K562 (cell line): ENCODE data around the gene PTPN14. TPM values are rescaled to one million over a fixed set of nuclear protein-coding genes. Genes with fewer than 3 reads are reported as not detected.

Experiments
- ATAC-seq: fragments of 200-7000 bp; cut with Tn5 transposase; 3 replicates; pipeline ENCODE4 v1.9.1; 2020; ENCODE audit warnings: moderate library complexity
- BruUV-seq: library from RNA; stranded (reverse); fragments of 400-500 nt; replicated peaks from 2 replicates; lab custom pipeline; 2021; lab: Mats Ljungman, UMichigan
- CTCF ChIA-PET: fragments of 300-600 bp; formaldehyde crosslinking; extraction: SDS; loops from one replicate; lab custom pipeline; 2021; ENCODE audit warnings: low intra/inter-chr PET ratio; lab: Yijun Ruan, JAX
- POLR2A ChIA-PET: fragments of 300-600, 350-650 bp; sonication (Branson Sonifier 250); formaldehyde crosslinking; extraction: SDS; loops from one replicate; lab custom pipeline; 2021; ENCODE audit warnings: antibody characterized with exemption, inconsistent platforms; lab: Yijun Ruan, JAX
- DNase-seq, 4 experiments: peaks; one replicate each; pipeline versions ENCODE4 v3.0.0 to v3.0.0-alpha.2; 2011 to 2018; ENCODE audit warnings: low spot score in 3 of 4, mixed read lengths in 3 of 4; ENCODE audit errors: extremely low read depth in 1 of 4
- FAIRE-seq: peaks from 2 replicates; lab custom pipeline; 2011; peaks lifted over from hg19 to GRCh38; lab: Jason Lieb, UNC
- H2AFZ ChIP-seq: 2 replicates; pipeline ENCODE4 v1.6.0; 2011; ENCODE audit warnings: low read depth, low read length, control low read depth, inconsistent platforms
- H3K27ac ChIP-seq: fragments of 200-600 bp; 3 replicates; pipeline ENCODE4 v1.8.0; 2011; ENCODE audit warnings: low read depth, mild to moderate bottlenecking, control low read depth, inconsistent platforms, low read length, moderate library complexity, mixed read lengths; ENCODE audit errors: extremely low read depth
- H3K27me3 ChIP-seq, 2 experiments: fragments of 300-600 bp in 1 of 2; 2 replicates in 1 of 2; 3 replicates in 1 of 2; pipeline versions ENCODE4 v1.6.0 to v1.8.0; 2011; ENCODE audit warnings: inconsistent platforms in 2 of 2, low read length in 2 of 2, mild to moderate bottlenecking in 1 of 2, mixed read lengths in 1 of 2, moderate library complexity in 1 of 2; ENCODE audit not compliant: control insufficient read depth in 2 of 2, insufficient read depth in 2 of 2
- H3K36me3 ChIP-seq: fragments of 300-600 bp; 3 replicates; pipeline ENCODE4 v1.8.0; 2011; ENCODE audit warnings: mild to moderate bottlenecking, low read length, inconsistent platforms; ENCODE audit not compliant: control insufficient read depth, insufficient read depth
- H3K4me1 ChIP-seq, 2 experiments: fragments of 200-600 bp in 1 of 2; replicated peaks in 1 of 2; 2 replicates in 1 of 2; 3 replicates in 1 of 2; pipeline versions ENCODE4 v1.5.1 to v1.8.0; 2011; ENCODE audit warnings: inconsistent platforms in 2 of 2, low read length in 2 of 2, mild to moderate bottlenecking in 1 of 2, mixed read lengths in 1 of 2, moderate library complexity in 1 of 2; ENCODE audit not compliant: control insufficient read depth in 2 of 2, insufficient read depth in 2 of 2
- H3K4me2 ChIP-seq: 2 replicates; pipeline ENCODE4 v1.6.1; 2011; ENCODE audit warnings: low read length, control low read depth, inconsistent platforms, mixed read lengths; ENCODE audit not compliant: insufficient read depth
- H3K4me3 ChIP-seq: fragments of 200-600 bp; sonication (generic), shearing (Covaris generic); 2 replicates; pipeline ENCODE4 v1.5.1; 2016; ENCODE audit warnings: control low read depth, inconsistent platforms
- H3K79me2 ChIP-seq: fragments of 200-600 bp; 3 replicates; pipeline ENCODE4 v1.8.0; 2011; ENCODE audit warnings: low read length, inconsistent platforms; ENCODE audit not compliant: control insufficient read depth, insufficient read depth
- H3K9ac ChIP-seq, 2 experiments: 2 replicates each; pipeline versions ENCODE4 v1.6.0 to v1.6.1; 2011; ENCODE audit warnings: low read depth in 2 of 2, low read length in 2 of 2, control low read depth in 1 of 2, inconsistent platforms in 1 of 2, mild to moderate bottlenecking in 1 of 2, mixed read lengths in 1 of 2; ENCODE audit not compliant: insufficient read depth in 1 of 2
- H3K9me1 ChIP-seq: one replicate; pipeline ENCODE4 v1.6.0; 2011; ENCODE audit warnings: inconsistent platforms, mild to moderate bottlenecking, low read length, moderate library complexity; ENCODE audit not compliant: control insufficient read depth, insufficient read depth
- H3K9me3 ChIP-seq: replicated peaks from 2 replicates; pipeline ENCODE4 v1.5.1; 2011; ENCODE audit warnings: low read depth, low read length, inconsistent platforms; ENCODE audit not compliant: control insufficient read depth, insufficient read depth
- H4K20me1 ChIP-seq: replicated peaks from 2 replicates; pipeline ENCODE4 v1.6.1; 2011; ENCODE audit warnings: low read length, inconsistent platforms, mixed read lengths; ENCODE audit not compliant: control insufficient read depth, insufficient read depth
- KHSRP ChIP-seq: fragments of 450-650 bp; IDR thresholded peaks from 2 replicates; pipeline ENCODE4 v1.6.1; 2017
- MAFG ChIP-seq: fragments of 450-650 bp; conservative IDR thresholded peaks from 2 replicates; pipeline ENCODE4 v1.6.1; 2016; ENCODE audit warnings: missing genetic modification characterization, missing compliant biosample characterization
- WGBS: fragments of 100-300 bp; shearing (Covaris generic); methylation state at CpG from one replicate; pipeline ENCODE4 v1.1.6; 2016; ENCODE audit warnings: low coverage, mixed read lengths; ENCODE audit not compliant: insufficient coverage; ENCODE audit errors: missing lambda C conversion rate; 5-methylcytosine and 5-hydroxymethylcytosine counted together
- in situ Hi-C: fragments of 300-500 bp; cut with MboI; formaldehyde crosslinking; loops from 4 replicates; pipeline ENCODE4 v1.15.0; 2018; ENCODE audit warnings: inconsistent platforms, mixed read lengths
- intact Hi-C: fragments of 100-400 bp; cut with micrococcal nuclease; formaldehyde crosslinking; loops from 2 replicates; pipeline ENCODE4 v1.14.2; 2022
- polyA plus RNA-seq, 8 experiments: library from polyadenylated mRNA; depleted of rRNA in 4 of 8; stranded (reverse) in 5 of 8; unstranded in 3 of 8; fragments of >200 nt; fragmentation: Nextera tagmentation in 2 of 8; fragmentation: Illumina TruSeq in 1 of 8; extraction: Ambion mirVana in 2 of 8; extraction: Trizol in 1 of 8; gene quantifications; 2 replicates each; pipeline versions ENCODE4 v1.2.1 to v1.2.3, GENCODE V29; 2011 to 2014; ENCODE audit warnings: inconsistent platforms in 1 of 8, missing spikeins in 1 of 8
- total RNA-seq, 7 experiments: library from RNA; depleted of rRNA in 6 of 7; stranded (reverse); fragments of >200 nt in 6 of 7; fragmentation: Illumina TruSeq in 2 of 7; extraction: Trizol in 2 of 7; gene quantifications; 2 replicates each; pipeline versions ENCODE4 v1.2.1 to v1.2.3, GENCODE V29; 2011 to 2021; ENCODE audit warnings: low replicate concordance in 1 of 7
- TF ChIP-seq, protein P1 (sequence below): sonication (generic); formaldehyde crosslinking; IDR thresholded peaks from 2 replicates; pipeline ENCODE4 v1.9.0; 2022; ENCODE audit warnings: mild to moderate bottlenecking, missing genetic modification reagents
- TF ChIP-seq, protein P2 (sequence below): fragments of 250-450 bp; sonication (Bioruptor Pico); IDR thresholded peaks from 2 replicates; pipeline ENCODE4 v1.9.0; 2021; ENCODE audit warnings: mild to moderate bottlenecking, inconsistent platforms
- TF ChIP-seq, protein P3 (sequence below): fragments of 200-600 bp; sonication (generic); IDR thresholded peaks from one replicate; pipeline ENCODE4 v1.6.1; 2012; ENCODE audit warnings: mild to moderate bottlenecking, low read depth, low read length, inconsistent platforms
- TF ChIP-seq, protein P4 (sequence below): fragments of 450-650 bp; formaldehyde crosslinking; IDR thresholded peaks from 2 replicates; pipeline ENCODE4 v1.4.0; 2020; ENCODE audit warnings: mild to moderate bottlenecking, mixed read lengths

PTPN14 gene
- total and polyA plus RNA-seq, 9 of the 15 experiments (the other 6 are each of a cell fraction or from before 2014, with no cell fraction given): 0.01 to 0.29 (median 0.04) TPM; not detected in 6

DNA sequence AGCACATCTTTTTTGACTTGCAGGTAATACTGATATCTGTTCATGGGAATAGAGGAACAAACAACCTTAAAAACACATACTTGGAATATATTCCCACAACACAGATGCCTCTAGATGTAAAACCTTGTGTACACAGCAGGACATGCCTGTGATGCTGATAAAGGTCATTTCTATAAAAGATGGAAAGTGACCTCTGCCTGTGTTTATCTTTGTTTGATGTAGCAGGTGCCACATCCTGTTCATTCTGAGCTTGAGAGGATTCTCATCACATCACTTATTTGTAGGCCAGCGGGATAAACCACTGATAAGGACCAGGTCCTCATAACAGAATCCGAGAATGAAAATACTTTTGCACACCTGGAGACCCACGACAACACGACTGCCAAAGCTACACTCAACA lies 136.7 kb downstream of the PTPN14 start:
- no peak overlapping the region for H3K9ac ChIP-seq
- DNase-seq (no peak), ATAC-seq (no peak), FAIRE-seq (no peak)
- no peak overlapping the region for H2AFZ ChIP-seq
- H3K27me3 ChIP-seq: peaks cover 2 to 6% of the 10 kb centered on the region in 2 experiments; a peak in 4 of 5 replicates
- 3% methylated on average over 4 of the region's 4 CpGs for WGBS
- intact Hi-C loops (no loop called here), in situ Hi-C loops (no loop called here)
- no peaks in the 10 kb centered on the region for H4K20me1 ChIP-seq
- ChIA-PET POLR2A (interaction anchor here (0.6 kb wide), 2 partner anchors 14 to 18 kb away, joined by 4 read pairs; no protein-coding TSS in a partner anchor), CTCF (no interaction called here)
- no peak overlapping the region for H3K4me3 ChIP-seq
- H3K36me3 ChIP-seq: no peaks in the 10 kb centered on the region
- H3K79me2 ChIP-seq: no peaks in the 10 kb centered on the region
- H3K4me1 ChIP-seq: peaks cover 0 to 7% of the 10 kb centered on the region in 2 experiments; a peak in 2 of 5 replicates
- no peak overlapping the region for H3K27ac ChIP-seq
- H3K9me3 ChIP-seq: no peaks in the 10 kb centered on the region
- no peaks in the 10 kb centered on the region for H3K9me1 ChIP-seq
- no TSS peak for BruUV-seq
- no peak overlapping the region for H3K4me2 ChIP-seq
- TF ChIP-seq, protein P1, sequence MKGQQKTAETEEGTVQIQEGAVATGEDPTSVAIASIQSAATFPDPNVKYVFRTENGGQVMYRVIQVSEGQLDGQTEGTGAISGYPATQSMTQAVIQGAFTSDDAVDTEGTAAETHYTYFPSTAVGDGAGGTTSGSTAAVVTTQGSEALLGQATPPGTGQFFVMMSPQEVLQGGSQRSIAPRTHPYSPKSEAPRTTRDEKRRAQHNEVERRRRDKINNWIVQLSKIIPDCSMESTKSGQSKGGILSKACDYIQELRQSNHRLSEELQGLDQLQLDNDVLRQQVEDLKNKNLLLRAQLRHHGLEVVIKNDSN: no peak
- TF ChIP-seq MAFG (tag): no peak
- TF ChIP-seq, protein P2, sequence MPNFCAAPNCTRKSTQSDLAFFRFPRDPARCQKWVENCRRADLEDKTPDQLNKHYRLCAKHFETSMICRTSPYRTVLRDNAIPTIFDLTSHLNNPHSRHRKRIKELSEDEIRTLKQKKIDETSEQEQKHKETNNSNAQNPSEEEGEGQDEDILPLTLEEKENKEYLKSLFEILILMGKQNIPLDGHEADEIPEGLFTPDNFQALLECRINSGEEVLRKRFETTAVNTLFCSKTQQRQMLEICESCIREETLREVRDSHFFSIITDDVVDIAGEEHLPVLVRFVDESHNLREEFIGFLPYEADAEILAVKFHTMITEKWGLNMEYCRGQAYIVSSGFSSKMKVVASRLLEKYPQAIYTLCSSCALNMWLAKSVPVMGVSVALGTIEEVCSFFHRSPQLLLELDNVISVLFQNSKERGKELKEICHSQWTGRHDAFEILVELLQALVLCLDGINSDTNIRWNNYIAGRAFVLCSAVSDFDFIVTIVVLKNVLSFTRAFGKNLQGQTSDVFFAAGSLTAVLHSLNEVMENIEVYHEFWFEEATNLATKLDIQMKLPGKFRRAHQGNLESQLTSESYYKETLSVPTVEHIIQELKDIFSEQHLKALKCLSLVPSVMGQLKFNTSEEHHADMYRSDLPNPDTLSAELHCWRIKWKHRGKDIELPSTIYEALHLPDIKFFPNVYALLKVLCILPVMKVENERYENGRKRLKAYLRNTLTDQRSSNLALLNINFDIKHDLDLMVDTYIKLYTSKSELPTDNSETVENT (CRISPR knock-in tag): no peak
- TF ChIP-seq, protein P3, sequence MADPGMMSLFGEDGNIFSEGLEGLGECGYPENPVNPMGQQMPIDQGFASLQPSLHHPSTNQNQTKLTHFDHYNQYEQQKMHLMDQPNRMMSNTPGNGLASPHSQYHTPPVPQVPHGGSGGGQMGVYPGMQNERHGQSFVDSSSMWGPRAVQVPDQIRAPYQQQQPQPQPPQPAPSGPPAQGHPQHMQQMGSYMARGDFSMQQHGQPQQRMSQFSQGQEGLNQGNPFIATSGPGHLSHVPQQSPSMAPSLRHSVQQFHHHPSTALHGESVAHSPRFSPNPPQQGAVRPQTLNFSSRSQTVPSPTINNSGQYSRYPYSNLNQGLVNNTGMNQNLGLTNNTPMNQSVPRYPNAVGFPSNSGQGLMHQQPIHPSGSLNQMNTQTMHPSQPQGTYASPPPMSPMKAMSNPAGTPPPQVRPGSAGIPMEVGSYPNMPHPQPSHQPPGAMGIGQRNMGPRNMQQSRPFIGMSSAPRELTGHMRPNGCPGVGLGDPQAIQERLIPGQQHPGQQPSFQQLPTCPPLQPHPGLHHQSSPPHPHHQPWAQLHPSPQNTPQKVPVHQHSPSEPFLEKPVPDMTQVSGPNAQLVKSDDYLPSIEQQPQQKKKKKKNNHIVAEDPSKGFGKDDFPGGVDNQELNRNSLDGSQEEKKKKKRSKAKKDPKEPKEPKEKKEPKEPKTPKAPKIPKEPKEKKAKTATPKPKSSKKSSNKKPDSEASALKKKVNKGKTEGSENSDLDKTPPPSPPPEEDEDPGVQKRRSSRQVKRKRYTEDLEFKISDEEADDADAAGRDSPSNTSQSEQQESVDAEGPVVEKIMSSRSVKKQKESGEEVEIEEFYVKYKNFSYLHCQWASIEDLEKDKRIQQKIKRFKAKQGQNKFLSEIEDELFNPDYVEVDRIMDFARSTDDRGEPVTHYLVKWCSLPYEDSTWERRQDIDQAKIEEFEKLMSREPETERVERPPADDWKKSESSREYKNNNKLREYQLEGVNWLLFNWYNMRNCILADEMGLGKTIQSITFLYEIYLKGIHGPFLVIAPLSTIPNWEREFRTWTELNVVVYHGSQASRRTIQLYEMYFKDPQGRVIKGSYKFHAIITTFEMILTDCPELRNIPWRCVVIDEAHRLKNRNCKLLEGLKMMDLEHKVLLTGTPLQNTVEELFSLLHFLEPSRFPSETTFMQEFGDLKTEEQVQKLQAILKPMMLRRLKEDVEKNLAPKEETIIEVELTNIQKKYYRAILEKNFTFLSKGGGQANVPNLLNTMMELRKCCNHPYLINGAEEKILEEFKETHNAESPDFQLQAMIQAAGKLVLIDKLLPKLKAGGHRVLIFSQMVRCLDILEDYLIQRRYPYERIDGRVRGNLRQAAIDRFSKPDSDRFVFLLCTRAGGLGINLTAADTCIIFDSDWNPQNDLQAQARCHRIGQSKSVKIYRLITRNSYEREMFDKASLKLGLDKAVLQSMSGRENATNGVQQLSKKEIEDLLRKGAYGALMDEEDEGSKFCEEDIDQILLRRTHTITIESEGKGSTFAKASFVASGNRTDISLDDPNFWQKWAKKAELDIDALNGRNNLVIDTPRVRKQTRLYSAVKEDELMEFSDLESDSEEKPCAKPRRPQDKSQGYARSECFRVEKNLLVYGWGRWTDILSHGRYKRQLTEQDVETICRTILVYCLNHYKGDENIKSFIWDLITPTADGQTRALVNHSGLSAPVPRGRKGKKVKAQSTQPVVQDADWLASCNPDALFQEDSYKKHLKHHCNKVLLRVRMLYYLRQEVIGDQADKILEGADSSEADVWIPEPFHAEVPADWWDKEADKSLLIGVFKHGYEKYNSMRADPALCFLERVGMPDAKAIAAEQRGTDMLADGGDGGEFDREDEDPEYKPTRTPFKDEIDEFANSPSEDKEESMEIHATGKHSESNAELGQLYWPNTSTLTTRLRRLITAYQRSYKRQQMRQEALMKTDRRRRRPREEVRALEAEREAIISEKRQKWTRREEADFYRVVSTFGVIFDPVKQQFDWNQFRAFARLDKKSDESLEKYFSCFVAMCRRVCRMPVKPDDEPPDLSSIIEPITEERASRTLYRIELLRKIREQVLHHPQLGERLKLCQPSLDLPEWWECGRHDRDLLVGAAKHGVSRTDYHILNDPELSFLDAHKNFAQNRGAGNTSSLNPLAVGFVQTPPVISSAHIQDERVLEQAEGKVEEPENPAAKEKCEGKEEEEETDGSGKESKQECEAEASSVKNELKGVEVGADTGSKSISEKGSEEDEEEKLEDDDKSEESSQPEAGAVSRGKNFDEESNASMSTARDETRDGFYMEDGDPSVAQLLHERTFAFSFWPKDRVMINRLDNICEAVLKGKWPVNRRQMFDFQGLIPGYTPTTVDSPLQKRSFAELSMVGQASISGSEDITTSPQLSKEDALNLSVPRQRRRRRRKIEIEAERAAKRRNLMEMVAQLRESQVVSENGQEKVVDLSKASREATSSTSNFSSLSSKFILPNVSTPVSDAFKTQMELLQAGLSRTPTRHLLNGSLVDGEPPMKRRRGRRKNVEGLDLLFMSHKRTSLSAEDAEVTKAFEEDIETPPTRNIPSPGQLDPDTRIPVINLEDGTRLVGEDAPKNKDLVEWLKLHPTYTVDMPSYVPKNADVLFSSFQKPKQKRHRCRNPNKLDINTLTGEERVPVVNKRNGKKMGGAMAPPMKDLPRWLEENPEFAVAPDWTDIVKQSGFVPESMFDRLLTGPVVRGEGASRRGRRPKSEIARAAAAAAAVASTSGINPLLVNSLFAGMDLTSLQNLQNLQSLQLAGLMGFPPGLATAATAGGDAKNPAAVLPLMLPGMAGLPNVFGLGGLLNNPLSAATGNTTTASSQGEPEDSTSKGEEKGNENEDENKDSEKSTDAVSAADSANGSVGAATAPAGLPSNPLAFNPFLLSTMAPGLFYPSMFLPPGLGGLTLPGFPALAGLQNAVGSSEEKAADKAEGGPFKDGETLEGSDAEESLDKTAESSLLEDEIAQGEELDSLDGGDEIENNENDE: no peak
- TF ChIP-seq KHSRP: no peak
- TF ChIP-seq, protein P4, sequence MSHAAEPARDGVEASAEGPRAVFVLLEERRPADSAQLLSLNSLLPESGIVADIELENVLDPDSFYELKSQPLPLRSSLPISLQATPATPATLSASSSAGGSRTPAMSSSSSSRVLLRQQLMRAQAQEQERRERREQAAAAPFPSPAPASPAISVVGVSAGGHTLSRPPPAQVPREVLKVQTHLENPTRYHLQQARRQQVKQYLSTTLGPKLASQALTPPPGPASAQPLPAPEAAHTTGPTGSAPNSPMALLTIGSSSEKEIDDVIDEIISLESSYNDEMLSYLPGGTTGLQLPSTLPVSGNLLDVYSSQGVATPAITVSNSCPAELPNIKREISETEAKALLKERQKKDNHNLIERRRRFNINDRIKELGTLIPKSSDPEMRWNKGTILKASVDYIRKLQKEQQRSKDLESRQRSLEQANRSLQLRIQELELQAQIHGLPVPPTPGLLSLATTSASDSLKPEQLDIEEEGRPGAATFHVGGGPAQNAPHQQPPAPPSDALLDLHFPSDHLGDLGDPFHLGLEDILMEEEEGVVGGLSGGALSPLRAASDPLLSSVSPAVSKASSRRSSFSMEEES (CRISPR knock-in tag): no peak
